ENCODE measurements around the gene NACC2.

Gene NACC2

GRCh38 chr9:136006169-136006568 lies 88.9 kb downstream of the NACC2 start:
- no peak for TF ChIP-seq CTCF (conservative IDR thresholded peaks at IDR 0.05; ENCODE audit: low read length)
- no peak for DNase-seq (ENCODE audit: low read depth)
- H3K4me3 ChIP-seq (ENCODE audit: low read length): no peak overlapping the region

GRCh38 chr9:136004712-136005111 lies 90.4 kb downstream of the NACC2 start:
- DNase-seq (ENCODE audit: low read depth): no peak
- no peak for TF ChIP-seq CTCF (conservative IDR thresholded peaks at IDR 0.05; ENCODE audit: low read length)
- no peak overlapping the region for H3K4me3 ChIP-seq (ENCODE audit: low read length)

- no peak for TF ChIP-seq CTCF (conservative IDR thresholded peaks at IDR 0.05; ENCODE audit: low read length)
- no peak for DNase-seq (ENCODE audit: low read depth)
- no peak overlapping the region for H3K4me3 ChIP-seq (ENCODE audit: low read length)
Measured at GRCh38 chr9:136004219-136004618, 90.9 kb downstream of the NACC2 start.

DNA sequence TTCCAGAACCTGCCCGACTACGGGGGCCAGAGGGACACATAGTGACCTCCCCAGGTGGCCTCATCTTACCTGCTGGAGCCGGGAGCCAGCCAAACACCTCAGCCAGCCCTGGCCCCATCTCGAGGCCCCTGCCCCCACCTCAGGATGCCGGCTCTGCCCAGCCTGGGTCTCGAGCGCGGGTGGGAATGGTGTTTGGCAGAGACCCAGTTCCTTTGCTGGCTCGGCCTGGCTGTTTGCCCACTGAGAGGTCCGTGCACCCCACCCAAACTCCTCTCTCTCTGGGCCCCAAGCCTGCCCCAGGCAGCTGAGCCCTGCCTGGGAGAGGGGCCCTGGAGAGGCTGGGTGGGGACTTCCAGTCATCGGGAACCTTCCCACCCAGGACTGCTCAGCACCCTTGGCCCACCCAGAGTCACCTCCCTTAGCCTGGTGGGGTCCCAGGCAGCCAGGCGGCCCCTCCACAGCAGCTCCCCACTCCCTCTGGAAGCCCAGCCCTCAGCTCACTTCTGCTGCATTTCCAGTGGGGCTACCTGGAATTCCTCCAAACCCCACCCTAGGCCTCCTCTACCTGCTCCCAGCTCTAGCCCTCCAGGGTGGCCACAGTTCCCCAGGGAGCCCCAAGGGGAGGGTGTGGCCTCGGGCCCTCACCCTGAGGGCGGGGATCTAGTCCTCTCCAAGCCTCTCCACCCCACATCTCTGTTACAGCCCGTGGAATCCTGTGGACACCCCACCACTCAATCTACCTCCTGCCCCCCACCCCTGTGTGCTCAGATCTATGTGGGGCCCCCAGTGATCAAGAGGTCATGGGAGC lies 91.5 kb downstream of the NACC2 start:
- no peak for TF ChIP-seq CTCF (conservative IDR thresholded peaks at IDR 0.05; ENCODE audit: low read length)
- H3K4me3 ChIP-seq (ENCODE audit: low read length): no peak overlapping the region
- no peak for DNase-seq (ENCODE audit: low read depth)

GRCh38 chr9:136002881-136003280 lies 92.2 kb downstream of the NACC2 start:
- no peak for TF ChIP-seq CTCF (conservative IDR thresholded peaks at IDR 0.05; ENCODE audit: low read length)
- no peak for DNase-seq (ENCODE audit: low read depth)
- H3K4me3 ChIP-seq (ENCODE audit: low read length): no peak overlapping the region

DNA sequence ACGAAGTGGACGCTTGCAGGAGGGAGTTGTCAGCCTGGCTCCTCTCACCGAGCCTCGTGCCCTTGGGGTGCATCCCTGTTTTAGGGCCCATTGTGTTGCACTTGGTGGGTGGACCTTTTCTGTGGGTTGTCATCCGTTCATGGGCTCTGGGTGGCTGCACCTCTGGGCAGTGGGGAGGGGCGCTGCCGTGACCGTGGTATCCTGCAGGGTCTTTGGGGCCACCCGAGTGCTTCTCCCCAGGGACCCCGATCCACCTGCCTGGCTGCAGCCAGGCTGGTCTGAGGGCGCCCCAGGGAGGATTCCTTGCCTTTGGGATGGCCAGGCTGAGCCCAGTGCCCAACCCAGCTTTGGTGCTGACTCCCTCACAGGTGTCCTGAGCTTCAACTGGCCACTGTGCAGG lies 92.9 kb downstream of the NACC2 start:
- no peak overlapping the region for H3K4me3 ChIP-seq (ENCODE audit: low read length)
- DNase-seq (ENCODE audit: low read depth): no peak

More for the DNA sequence above, 92.9 kb downstream of the NACC2 start:
- TF ChIP-seq CTCF (conservative IDR thresholded peaks at IDR 0.05; ENCODE audit: low read length): no peak

Data from AG10803 (cell line).